Activated T-cell treated with anti-CD3 and anti-CD28 coated beads, Interleukin-2, amount 50 U/mL, for 1 hour (primary cell): ENCODE results near the gene RGL2.
"Not testable (repeated sequence)": the region's sequence is repeated elsewhere in the genome, so short reads cannot be mapped to it uniquely, and the experiment has no call there.

Experiments
- DNase-seq: peaks from one replicate; pipeline ENCODE4 v3.0.0-alpha.2; 2020

The RGL2 gene, protein sequence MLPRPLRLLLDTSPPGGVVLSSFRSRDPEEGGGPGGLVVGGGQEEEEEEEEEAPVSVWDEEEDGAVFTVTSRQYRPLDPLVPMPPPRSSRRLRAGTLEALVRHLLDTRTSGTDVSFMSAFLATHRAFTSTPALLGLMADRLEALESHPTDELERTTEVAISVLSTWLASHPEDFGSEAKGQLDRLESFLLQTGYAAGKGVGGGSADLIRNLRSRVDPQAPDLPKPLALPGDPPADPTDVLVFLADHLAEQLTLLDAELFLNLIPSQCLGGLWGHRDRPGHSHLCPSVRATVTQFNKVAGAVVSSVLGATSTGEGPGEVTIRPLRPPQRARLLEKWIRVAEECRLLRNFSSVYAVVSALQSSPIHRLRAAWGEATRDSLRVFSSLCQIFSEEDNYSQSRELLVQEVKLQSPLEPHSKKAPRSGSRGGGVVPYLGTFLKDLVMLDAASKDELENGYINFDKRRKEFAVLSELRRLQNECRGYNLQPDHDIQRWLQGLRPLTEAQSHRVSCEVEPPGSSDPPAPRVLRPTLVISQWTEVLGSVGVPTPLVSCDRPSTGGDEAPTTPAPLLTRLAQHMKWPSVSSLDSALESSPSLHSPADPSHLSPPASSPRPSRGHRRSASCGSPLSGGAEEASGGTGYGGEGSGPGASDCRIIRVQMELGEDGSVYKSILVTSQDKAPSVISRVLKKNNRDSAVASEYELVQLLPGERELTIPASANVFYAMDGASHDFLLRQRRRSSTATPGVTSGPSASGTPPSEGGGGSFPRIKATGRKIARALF

DNA sequence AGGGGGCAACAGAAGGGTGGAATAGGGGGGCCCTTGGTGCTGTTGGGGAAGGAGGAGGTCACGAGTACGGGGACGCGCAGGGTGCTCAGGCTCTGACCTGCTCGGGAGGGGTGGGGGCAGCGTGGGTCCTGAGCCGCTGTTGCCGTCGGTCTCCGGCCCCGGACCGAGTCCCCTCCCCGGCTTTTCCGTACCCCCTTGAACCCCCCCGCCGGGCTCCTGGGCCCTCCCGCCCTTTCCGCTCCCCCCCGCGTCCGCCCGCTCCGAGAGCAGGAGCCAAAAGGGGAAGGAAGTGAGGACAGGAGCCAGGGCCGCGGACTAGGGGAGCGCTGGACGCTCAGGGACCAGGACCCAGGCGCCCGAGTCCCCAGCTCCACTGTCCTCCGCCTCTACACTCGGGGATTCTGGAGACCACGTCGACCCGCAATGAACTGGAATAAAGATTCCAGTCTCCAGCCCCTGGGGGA is at the start of gene RGL2:
Gene RGL2, minus strand, starts transcription at position 170 of the 464 bp plus-strand sequence. CDS start 332 bp downstream, outside the sequence.
- DNase-seq: no peak

DNA sequence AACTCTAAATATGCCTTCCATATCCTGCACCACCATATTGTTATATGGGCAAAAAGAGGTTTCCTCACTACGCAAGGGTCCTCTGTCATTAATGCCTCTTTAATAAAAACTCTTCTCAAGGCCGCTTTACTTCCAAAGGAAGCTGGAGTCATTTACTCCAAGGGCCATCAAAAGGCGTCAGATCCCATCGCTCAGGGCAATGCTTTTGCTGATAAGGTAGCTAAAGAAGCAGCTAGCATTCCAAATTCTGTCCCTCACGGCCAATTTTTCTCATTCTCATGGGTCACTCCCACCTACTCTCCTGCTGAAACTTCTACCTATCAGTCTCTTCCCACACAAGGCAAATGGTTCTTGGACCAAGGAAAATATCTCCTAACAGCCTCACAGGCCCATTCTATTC is 49.1 kb upstream of the RGL2 start:
- DNase-seq: no peak

DNA sequence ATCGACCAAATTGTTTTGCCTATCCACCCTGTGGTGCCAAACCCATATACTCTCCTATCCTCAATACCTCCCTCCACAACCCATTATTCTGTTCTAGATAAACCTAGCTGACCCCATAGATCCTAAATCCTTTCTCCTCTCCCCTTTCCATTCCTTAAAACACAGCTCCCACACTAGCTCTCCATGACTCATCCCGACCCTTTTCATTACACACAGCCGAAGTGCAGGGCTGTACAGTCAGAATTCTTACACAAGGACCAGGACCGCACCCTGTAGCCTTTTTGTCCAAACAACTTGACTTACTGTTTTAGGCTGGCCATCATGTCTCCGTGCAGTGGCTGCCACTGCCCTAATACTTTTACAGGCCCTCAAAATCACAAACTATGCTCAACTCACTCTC is 48.2 kb upstream of the RGL2 start:
- not testable (repeated sequence) for DNase-seq

DNA sequence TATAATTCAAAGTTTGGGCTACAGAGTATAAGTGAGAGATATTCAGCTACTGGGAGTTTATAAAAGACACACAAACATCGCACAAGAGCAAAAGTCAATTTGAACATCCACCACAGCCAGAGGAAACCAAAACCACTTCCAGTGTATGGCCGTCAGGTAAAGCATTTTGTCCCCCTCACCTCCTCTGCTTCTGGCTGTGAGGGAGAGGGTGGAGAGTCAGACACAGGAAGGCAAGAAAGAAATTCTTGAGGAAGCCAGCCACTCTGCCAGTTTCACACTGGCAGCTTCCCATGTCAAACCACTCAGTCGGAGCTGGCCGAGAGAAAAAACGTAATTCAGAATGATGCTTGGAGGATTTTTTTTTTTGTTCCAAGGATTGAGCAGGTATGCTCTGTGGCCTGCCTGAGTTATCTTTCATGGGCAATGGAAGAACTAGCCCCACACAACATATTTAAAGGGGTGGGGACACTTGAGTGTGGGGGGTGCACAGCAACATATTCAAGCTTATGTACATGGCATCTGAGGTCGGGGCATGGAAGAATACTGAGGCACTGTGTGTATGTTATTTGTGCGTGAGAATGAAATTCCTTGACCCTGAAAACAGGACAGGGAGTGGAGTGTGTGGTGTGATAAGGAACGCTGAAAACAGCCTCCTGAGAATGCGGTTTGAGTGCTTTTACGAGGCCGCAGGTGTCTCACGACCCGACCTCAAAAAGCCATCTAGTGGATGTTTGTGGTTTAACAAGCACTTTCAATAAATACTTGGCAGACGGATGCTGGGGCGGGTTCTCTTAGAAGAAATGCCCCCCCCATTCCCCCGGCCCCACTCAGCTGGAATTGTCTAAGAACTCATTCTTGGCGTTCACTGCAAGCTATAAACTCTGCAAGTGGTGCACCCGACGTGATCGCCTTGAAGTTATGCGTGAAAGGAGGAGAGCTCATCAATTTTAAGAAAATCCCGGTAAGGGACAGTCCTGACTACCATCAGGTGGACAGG is 46.3 kb upstream of the RGL2 start:
- peak; percentile 65 for DNase-seq

DNA sequence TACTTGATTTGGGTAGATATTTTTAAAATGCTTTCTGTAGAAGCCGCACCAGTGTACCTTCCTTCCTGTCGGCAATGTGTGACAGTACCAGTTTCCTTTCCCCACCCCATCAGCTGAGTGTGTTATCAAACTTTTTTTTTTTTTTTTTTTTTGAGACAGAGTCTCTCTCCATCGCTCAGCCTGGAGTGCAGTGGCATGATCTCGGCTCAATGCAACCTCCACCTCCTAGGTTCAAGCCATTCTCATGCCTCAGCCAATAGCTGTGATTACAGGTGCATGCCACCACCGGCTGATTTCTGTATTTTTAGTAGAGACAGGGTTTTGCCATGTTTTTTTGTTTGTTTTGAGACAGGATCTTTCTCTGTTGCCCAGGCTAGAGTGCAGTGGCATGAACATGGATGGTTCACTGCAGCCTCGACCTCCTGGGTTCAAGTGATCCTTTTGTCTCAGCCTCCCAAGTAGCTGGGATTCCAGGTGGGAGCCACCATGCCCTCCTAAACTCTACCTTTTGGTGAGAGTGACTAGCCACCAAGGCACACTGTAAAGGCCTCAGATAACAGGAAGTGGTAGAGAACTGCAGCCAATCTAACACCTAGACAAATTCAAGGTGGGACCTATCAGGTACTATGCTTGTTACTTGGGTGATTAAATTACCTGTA is 45.3 kb upstream of the RGL2 start:
- DNase-seq: peak; percentile 57

DNA sequence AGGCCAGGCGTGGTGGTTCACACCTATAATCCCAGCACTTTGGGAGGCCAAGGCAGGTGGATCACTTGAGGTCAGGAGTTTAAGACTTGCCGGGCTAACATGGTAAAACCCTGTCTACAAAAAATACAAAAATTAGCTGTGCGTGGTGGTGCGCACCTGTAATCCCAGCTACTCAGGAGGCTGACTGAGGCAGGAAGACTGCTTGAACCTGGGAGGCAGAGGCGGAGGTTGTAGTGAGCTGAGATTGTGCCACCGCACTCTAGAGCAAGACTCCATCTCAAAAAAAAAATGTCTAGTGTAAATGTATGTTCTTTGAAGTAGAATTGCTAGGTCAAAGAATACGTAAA is 44.8 kb upstream of the RGL2 start:
- DNase-seq: peak; percentile 60

DNA sequence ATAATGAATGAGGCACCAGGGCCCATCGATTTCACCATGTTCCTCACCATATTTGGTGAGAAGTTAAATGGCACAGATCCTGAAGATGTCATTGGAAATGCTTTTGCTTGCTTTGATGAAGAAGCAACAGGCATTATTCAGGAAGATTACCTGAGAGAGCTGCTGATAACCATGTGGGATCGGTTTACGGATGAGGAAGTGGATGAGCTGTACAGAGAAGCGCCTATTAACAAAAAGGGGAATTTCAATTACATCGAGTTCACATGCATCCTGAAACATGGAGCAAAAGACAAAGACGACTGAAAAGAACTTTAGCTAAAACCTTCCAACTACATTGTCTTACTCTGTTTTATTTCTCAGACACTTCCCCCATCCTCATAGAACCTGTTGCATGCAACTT is 40.5 kb upstream of the RGL2 start:
- DNase-seq: no peak

DNA sequence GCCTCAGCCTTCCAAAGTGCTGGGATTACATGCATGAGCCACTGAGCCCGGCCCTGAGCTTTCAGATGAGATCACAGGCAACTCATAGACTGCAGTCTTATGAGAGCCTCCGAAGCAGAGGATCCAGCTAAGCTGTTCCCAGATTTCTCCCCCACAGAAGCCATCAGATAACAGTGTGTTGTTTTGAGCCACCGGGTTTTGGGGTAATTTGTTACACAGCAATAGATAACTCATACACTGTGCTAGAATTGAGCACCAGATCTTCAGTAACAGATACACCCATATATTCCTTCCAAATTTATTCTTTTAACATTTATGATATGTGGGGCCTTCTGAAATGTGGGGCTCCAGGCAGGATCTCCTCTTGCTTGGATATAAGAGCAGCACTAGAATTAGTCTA is 37.8 kb upstream of the RGL2 start:
- DNase-seq: no peak

DNA sequence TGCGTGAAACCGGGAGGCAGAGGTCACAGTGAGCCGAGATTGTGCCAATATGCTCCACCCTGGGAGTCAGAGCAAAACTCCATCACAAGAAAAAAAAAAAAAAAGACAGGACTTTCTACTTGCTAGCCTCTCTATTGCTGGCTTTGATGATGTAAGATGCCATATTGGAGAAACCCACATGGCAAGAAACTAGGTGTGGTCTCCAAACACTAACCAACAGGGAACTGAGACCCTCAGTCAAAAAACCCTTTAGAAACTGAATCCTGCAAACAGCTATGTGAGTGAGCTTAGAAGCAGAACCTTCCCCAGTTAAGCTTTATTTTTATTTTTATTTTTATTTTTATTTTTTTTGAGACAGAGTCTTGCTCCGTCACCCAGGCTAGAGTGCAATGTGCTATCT is 37.2 kb upstream of the RGL2 start:
- DNase-seq: no peak

DNA sequence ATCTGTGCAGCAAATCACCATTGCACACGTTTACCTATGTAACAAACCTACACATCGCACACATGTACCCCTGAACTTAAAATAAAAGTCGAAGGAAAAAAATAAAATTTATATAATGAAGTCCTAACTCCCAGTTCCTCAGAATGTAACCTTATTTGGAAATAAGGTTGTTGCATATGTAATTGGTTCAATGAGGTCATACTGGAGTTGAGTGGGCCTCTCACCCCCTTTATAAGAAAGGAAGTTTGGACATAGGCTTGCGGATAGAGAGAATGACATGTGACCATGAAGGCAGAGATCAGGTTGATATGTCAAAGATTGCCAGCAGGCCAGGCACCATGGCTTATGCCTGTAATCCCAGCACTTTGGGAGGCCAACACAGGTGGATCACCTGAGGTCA is 34.9 kb upstream of the RGL2 start:
- DNase-seq: no peak

DNA sequence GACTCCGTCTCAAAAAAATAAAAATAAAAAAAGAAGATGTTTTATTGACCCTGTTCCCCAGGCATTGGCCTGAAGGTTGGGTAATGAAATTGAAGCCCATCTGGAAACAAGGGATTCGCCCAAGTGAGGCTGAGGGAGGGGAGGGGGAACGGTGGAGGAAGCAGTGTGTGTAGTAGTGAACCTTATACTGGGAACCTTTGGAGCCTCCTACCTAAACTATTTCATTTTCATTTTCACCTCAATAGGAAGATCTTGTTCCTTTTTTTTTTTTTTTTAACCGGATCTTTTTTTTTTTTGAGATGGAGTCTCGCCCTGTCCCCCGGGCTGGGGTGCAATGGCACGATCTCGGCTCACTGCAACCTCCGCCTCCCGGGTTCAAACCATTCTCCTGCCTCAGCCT is 32.0 kb upstream of the RGL2 start:
- no peak for DNase-seq

DNA sequence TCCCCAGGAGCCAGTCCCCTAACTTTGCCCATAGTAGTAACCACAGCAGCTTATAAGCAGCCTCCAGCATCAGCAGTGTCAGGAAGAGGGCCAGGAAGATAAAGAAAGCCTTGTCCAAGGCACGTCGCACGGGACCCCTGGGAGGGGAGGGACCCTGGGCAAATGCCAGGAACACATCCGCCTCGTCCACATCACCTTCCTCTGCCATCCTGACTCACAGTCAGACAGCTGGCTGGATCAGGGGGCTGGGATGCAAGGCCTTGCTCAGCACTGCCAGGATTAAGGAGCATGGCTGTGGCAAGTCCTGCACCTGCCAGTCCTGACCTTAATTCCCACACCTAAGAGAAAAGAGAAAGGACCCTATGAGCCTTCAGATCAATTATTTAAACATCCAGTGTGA is 30.3 kb upstream of the RGL2 start:
- no peak for DNase-seq

DNA sequence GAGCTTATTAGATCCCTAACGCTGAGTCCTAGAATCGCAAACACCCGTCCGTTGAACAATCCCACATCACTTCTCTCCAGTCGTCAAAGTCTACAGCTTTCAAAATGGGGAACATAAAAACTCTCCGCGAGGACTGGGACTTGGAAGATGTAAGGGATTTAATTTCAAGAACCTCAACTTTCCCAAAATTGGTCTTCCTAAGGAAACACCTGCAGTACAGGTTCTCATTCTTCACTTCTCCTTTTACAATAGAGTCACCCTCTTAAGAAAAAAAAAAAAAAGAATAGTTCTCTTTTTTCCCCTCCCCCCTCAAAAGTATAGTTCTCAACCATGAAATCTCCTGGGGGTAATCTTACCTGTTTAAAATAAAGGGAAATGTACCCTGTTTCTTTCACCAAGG is 25.4 kb upstream of the RGL2 start:
- DNase-seq: no peak

DNA sequence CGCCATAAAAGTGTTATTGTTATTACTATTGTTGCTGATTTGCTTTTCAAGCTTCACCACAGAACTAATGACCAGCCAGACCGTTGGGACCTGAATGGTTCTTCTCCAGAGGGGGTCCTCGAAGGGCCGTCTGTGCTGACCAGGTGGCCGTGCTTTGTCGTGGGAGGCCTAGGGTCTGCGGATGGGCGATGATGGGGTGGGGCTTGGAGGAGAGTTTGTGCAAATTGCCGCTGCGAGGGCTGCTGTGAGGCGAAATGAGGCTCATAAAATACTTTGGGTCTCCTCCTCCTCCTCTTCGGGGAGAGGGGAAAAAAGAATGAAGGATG is 24.8 kb upstream of the RGL2 start:
- DNase-seq: no peak

DNA sequence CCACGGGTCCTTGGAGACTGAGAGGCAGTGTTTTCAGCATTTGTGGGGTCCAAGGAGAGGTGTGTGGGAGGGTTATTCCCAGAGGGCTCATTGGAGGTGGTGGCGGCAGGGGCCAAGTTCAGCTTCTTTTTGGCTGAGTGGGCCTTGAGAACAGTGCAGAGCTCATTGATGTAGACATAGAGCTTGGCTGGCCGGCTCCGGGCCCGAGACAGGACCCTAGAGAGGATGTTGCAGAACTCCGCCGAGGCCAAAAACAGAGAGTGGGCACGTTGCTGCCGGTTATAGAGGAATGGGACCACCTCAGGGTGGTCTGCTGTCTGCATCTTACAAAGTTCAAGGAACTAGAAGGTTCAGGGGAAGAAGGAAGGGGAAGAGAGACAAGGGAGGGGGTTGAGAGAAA is 22.5 kb upstream of the RGL2 start:
- no peak for DNase-seq

DNA sequence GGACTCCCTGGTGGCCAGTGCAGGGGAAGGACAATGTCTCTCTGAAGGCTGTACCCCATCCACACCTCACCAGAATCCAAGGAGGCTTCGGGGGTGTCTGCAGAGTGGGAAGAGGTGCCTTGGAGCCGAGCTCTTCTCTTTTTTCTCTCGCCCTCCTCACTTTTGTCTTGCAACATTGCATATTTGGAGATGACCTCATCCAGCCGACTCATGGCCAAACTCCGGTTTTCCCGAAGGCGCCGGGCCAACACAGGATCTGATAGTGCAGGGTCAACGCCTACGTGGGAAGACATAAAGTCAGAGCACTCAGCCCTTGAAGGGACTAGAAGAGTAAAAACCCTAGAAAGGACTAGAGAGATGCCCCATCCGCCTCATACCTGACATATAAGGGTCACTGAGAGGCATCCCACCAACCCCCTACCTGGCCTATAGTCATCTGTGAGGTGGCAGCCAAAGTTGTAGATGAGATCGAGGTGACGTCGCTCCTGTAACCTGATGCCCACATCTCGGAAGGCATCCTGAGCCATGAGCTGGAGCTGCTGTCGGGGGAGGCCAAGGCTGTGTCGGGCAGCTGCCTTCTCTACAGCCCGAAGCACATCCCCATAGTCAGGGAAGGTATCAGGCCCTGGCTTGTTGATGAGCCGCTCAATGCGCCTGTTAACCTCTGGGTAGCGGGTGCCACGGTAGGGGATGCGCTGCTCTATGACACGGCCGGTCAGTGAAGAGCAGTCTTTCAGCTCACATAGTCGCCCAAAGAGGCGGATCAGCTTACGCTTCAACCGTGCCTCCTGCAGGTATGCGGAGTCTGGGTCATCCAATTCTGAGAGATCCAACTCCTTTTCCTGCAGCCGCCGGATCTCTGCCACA is 21.8 kb upstream of the RGL2 start:
- DNase-seq: no peak

DNA sequence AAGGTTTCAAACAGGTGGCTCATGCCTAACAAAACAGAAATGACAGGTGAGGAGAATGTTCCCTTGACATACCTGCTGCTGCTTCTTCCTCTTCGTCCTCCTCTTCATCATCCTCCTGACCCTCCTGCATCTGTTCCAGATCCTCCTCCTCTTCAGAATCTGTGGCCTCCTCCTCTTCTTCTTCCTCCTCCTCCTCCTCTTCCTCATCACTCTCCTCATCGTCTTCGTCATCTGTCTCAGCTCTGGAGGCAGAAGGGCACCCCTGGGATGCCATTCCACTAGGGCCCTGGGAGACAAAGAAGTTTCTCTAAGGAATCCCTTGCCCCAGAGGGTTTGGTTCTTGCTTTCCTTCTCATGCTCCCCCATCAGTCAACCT is 21.2 kb upstream of the RGL2 start:
- DNase-seq: no peak

DNA sequence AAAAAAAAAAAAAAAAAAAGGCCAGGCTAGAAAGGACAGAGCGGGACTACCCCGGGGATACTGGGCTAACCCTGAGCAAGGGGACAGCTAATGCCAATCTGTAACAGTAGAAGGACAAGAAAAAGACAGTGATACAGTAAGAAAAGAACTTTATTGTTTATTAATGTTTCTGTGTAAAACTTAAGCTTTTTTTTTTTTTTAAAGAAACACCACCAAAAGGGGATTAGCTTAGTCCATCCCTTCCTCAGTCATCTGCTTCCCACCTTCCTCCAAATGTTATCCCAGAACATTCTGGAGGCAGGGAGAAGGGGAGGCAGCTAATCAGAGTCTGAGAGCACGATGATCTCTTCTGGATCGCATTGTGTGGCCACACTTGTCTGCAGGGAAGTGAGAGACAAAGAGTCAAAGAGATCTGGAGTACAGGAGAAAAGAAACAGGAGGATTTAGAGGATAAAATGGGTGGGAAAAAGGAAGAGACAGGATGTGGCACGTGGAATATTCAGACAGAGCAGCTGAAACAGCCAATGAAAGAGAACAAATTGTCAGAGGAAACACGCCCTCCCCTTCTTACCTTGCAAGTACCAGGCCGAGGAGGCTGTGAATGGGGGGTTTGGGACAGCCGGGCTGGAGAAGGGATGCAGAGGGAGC is 19.8 kb upstream of the RGL2 start:
- DNase-seq: no peak

DNA sequence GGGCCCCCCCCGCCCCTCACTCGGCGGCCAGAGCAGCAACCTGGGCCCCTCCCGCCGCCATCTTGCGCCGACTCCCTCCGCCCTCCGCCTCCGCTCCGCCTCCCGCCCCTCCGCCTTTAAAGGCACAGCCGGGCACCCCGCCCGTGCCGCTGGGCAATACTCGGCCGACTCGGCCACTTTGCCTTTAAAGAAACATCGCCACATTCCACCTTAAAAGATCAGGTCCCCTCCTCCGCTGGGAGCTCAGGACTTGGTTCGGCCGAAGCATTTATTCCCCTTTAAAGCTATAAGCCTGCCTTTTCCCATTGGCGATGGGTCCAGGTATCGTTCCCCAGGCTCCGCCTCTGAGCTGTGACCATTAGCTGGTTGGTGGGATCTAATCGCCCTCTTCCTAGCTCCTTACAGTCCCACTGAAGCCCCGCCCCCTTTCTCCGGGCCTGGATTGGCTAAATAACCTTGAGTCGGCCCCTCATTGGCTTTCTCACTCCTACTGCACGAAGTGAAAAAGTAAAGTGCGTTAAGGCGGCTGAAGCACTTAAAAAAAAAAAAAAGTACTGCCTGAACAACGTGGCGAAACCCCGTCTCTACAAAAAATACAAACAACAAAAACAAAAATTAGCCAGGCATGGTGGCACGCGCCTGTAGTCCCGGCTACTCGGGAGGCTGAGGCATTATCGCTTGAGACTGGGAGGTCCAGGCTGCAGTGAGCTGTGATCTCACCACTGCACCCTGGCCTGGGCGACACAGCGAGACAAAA is 19.1 kb upstream of the RGL2 start, which contains the start of gene ZBTB22:
Gene ZBTB22, minus strand, starts transcription at position 76 of the 757 bp plus-strand sequence. CDS start 828 bp downstream, outside the sequence.
- DNase-seq: peak; percentile 95

DNA sequence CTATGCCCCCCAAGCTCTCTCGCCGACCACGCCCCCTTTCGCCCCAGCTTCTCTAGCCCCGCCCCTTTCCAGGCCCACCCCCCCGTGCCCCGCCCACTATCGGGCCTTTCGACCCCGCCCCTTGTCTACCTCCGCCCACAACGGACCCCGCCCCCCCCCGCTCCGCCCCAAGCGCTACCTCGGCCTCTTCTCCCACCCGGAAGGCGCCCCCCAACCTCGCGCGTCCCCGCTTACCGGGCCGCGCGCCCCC is 18.6 kb upstream of the RGL2 start:
- no peak for DNase-seq
